ENCODE measurements around the gene EPHA6.

DNA sequence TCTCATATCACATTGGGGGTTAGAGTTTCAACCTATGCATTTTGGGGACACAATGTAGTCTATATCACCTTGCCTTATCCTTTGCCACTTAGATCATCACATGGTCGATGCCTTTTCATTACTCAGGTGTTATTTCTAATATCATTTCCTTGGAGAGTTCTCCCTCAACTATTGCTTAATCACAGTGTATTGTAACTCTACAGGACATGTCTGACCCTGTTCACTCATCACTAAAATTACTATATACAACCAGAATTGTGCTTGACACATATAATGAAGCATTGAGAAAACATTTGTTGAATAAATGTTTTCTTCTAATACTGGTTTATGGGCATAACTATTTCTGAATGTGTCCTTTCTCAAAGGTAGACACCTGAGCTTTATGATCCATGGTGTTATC lies 207.4 kb downstream of the EPHA6 start:
- TF ChIP-seq ARNT (IDR thresholded peaks at IDR 0.05) (no peak), SP1 (IDR thresholded peaks at IDR 0.05) (no peak)

All from HEK293T (cell line).